IMR-90 (cell line): ENCODE data around the gene CMC1.

Experiments used
- CTCF ChIP-seq: conservative IDR thresholded peaks from 2 replicates; pipeline ENCODE4 v1.5.1; 2012; ENCODE audit warnings: mild to moderate bottlenecking, low read depth, low read length, improper control_type of control experiment
- FOS ChIP-seq: fragments of 150-350 bp; IDR thresholded peaks from 2 replicates; pipeline ENCODE4 v1.6.1; 2016; ENCODE audit warnings: low read depth, low read length
- MAFK ChIP-seq: IDR thresholded peaks from 2 replicates; pipeline ENCODE4 v1.6.1; 2012; ENCODE audit warnings: low read depth, low read length, improper control_type of control experiment
- MAZ ChIP-seq: IDR thresholded peaks from 2 replicates; pipeline ENCODE4 v1.6.1; 2012; ENCODE audit warnings: low read depth, mild to moderate bottlenecking, low read length, improper control_type of control experiment, moderate library complexity, borderline replicate concordance
- MXI1 ChIP-seq: IDR thresholded peaks from 2 replicates; pipeline ENCODE4 v1.6.1; 2012; ENCODE audit warnings: low read depth, mild to moderate bottlenecking, low read length, moderate library complexity, borderline replicate concordance
- POLR2A ChIP-seq: IDR thresholded peaks from 2 replicates; pipeline ENCODE4 v1.6.1; 2012; ENCODE audit warnings: mild to moderate bottlenecking, low read depth, low read length
- RAD21 ChIP-seq: IDR thresholded peaks from 2 replicates; pipeline ENCODE4 v1.6.1; 2012; ENCODE audit warnings: low read length, improper control_type of control experiment
- RCOR1 ChIP-seq: IDR thresholded peaks from 2 replicates; pipeline ENCODE4 v1.6.1; 2012; ENCODE audit warnings: mild to moderate bottlenecking, low read length, improper control_type of control experiment; ENCODE audit not compliant: insufficient replicate concordance
- SMC3 ChIP-seq: fragments of 150-350 bp; IDR thresholded peaks from 2 replicates; pipeline ENCODE4 v1.6.1; 2016; ENCODE audit warnings: low read depth, mild to moderate bottlenecking, antibody characterized with exemption, low read length, moderate library complexity
- USF2 ChIP-seq: fragments of 150-350 bp; IDR thresholded peaks from 2 replicates; pipeline ENCODE4 v1.6.1; 2017; ENCODE audit warnings: mild to moderate bottlenecking, antibody characterized with exemption, low read length, low read depth

GRCh38 chr3:28198161-28198560, 43.3 kb upstream of the CMC1 start:
- TF ChIP-seq CTCF (no peak), MXI1 (no peak), POLR2A (no peak), RAD21 (no peak), MAFK (no peak), MAZ (no peak), USF2 (no peak), RCOR1 (no peak), FOS (no peak), SMC3 (no peak)
